Endothelial cell (in vitro differentiated cells): ENCODE results near the gene OR10Z1. TPM values are rescaled to one million over a fixed set of nuclear protein-coding genes. Genes with fewer than 3 reads are reported as not detected.

ENCODE experiments used
- DNase-seq: peaks from one replicate; pipeline ENCODE4 v3.0.0; 2021; ENCODE audit warnings: low spot score
- H3K27ac Mint-ChIP-seq: one replicate; pipeline ENCODE4 v1.8.0; 2021; ENCODE audit warnings: mixed read lengths, inconsistent platforms; ENCODE audit not compliant: unreplicated experiment
- H3K27me3 Mint-ChIP-seq: one replicate; pipeline ENCODE4 v1.8.0; 2021; ENCODE audit warnings: mild to moderate bottlenecking, moderate library complexity, mixed read lengths, inconsistent platforms; ENCODE audit not compliant: unreplicated experiment
- H3K36me3 Mint-ChIP-seq: one replicate; pipeline ENCODE4 v1.8.0; 2021; ENCODE audit warnings: mild to moderate bottlenecking, low read depth, mixed read lengths, inconsistent platforms; ENCODE audit not compliant: unreplicated experiment
- H3K4me1 Mint-ChIP-seq: one replicate; pipeline ENCODE4 v1.8.0; 2021; ENCODE audit warnings: mild to moderate bottlenecking, mixed read lengths, inconsistent platforms; ENCODE audit not compliant: unreplicated experiment
- H3K4me3 Mint-ChIP-seq: one replicate; pipeline ENCODE4 v1.8.0; 2021; ENCODE audit warnings: mild to moderate bottlenecking, mixed read lengths, inconsistent platforms; ENCODE audit not compliant: unreplicated experiment
- H3K9me3 Mint-ChIP-seq: one replicate; pipeline ENCODE4 v1.8.0; 2021; ENCODE audit warnings: mixed read lengths, inconsistent platforms; ENCODE audit not compliant: unreplicated experiment
- CTCF ChIP-seq: fragments of 200-600 bp; sonication (generic); IDR thresholded peaks from one replicate; pipeline ENCODE4 v1.5.0; 2021; ENCODE audit warnings: antibody characterized with exemption; ENCODE audit not compliant: unreplicated experiment
- total RNA-seq: library from RNA; stranded (reverse); fragmentation: NEBNext Ultra II Directional; extraction: Animal tissue kit (Norgen Biotek cat#: 25700); gene quantifications from one replicate; pipeline ENCODE4 v1.2.1, GENCODE V29; 2021; ENCODE audit not compliant: unreplicated experiment

OR10Z1 gene
- total RNA-seq, 1 donor from 2014 or later = not detected

GRCh38 chr1:158638904-158639303 is 33.8 kb downstream of the OR10Z1 start:
- no peak overlapping the region for H3K4me3 Mint-ChIP-seq
- no peaks in the 10 kb centered on the region for H3K9me3 Mint-ChIP-seq
- H3K4me1 Mint-ChIP-seq = no peaks in the 10 kb centered on the region
- no peaks in the 10 kb centered on the region for H3K36me3 Mint-ChIP-seq
- no peak for TF ChIP-seq CTCF
- no peaks in the 10 kb centered on the region for H3K27me3 Mint-ChIP-seq
- no peak overlapping the region for H3K27ac Mint-ChIP-seq
- DNase-seq = no peak

- no peaks in the 10 kb centered on the region for H3K4me1 Mint-ChIP-seq
- H3K27ac Mint-ChIP-seq = no peak overlapping the region
- TF ChIP-seq CTCF = no peak
- H3K27me3 Mint-ChIP-seq = no peaks in the 10 kb centered on the region
- H3K4me3 Mint-ChIP-seq = no peak overlapping the region
- no peak for DNase-seq
- no peaks in the 10 kb centered on the region for H3K9me3 Mint-ChIP-seq
- H3K36me3 Mint-ChIP-seq = no peaks in the 10 kb centered on the region
Observed at GRCh38 chr1:158644449-158644848, 39.4 kb downstream of the OR10Z1 start.

GRCh38 chr1:158646465-158646864 is 41.4 kb downstream of the OR10Z1 start:
- Mint-ChIP-seq H3K36me3 (no peaks in the 10 kb centered on the region), H3K27me3 (no peaks in the 10 kb centered on the region), H3K27ac (no peak overlapping the region), H3K9me3 (no peaks in the 10 kb centered on the region), H3K4me1 (no peaks in the 10 kb centered on the region), H3K4me3 (no peak overlapping the region)
- no peak for DNase-seq
- no peak for TF ChIP-seq CTCF

GRCh38 chr1:158649052-158649451 is 44.0 kb downstream of the OR10Z1 start:
- no peaks in the 10 kb centered on the region for H3K9me3 Mint-ChIP-seq
- no peak overlapping the region for H3K27ac Mint-ChIP-seq
- H3K27me3 Mint-ChIP-seq = no peaks in the 10 kb centered on the region
- DNase-seq = no peak
- no peak overlapping the region for H3K4me3 Mint-ChIP-seq
- H3K36me3 Mint-ChIP-seq = no peaks in the 10 kb centered on the region
- no peak for TF ChIP-seq CTCF
- no peaks in the 10 kb centered on the region for H3K4me1 Mint-ChIP-seq

GRCh38 chr1:158652721-158653334 is 47.8 kb downstream of the OR10Z1 start:
- Mint-ChIP-seq H3K27me3 (no peaks in the 10 kb centered on the region), H3K9me3 (no peaks in the 10 kb centered on the region), H3K27ac (no peak overlapping the region), H3K4me3 (no peak overlapping the region), H3K36me3 (no peaks in the 10 kb centered on the region), H3K4me1 (peaks cover 21% of the 10 kb centered on the region)
- DNase-seq = no peak
- TF ChIP-seq CTCF = no peak
